NCI-H446 (cell line): ENCODE measurements around the gene AQR.
A peak's percentile ranks its signal among the peaks of the same experiment; 100 is the strongest.
"Not testable (repeated sequence)": the region's sequence is repeated elsewhere in the genome, so short reads cannot be mapped to it uniquely, and the experiment has no call there.

Experiments used
- DNase-seq, 2 experiments: peaks; one replicate each; lab custom pipeline; 2025; lab: John Stamatoyannopoulos, UW

The AQR gene

GRCh38 chr15:34969340-34970097, at the start of gene AQR:
AQR (minus strand) TSS chr15:34969742; CDS start chr15:34969613, 129 bp downstream.
- peak; percentile 84 to 95 for DNase-seq

GRCh38 chr15:35014241-35014640, 44.7 kb upstream of the AQR start:
- DNase-seq, result no peak

GRCh38 chr15:35013370-35013769, 43.8 kb upstream of the AQR start:
- DNase-seq, result no peak

- no peak for DNase-seq
These were observed 37.9 kb upstream of the AQR start for GRCh38 chr15:35007397-35007796.

GRCh38 chr15:35005933-35006332, 36.4 kb upstream of the AQR start:
- no peak for DNase-seq

- DNase-seq, result no peak
These were observed 34.4 kb upstream of the AQR start for GRCh38 chr15:35003928-35004327.

- DNase-seq, result no peak
These were observed 31.0 kb upstream of the AQR start for GRCh38 chr15:35000511-35000910.

GRCh38 chr15:34999906-35000305, 30.4 kb upstream of the AQR start:
- no peak for DNase-seq

- DNase-seq, result no peak
These were observed 25.4 kb upstream of the AQR start for GRCh38 chr15:34994925-34995324.

GRCh38 chr15:34993877-34994276, 24.3 kb upstream of the AQR start:
- DNase-seq, result no peak

GRCh38 chr15:34993412-34993811, 23.9 kb upstream of the AQR start:
- no peak for DNase-seq

GRCh38 chr15:34988027-34988902, 18.7 kb upstream of the AQR start, which contains the start of gene ZNF770:
ZNF770 (minus strand) TSS chr15:34988287; CDS start chr15:34983434, 4,853 bp downstream.
- DNase-seq, result peak; percentile 40 to 77

- no peak for DNase-seq
These were observed 18.1 kb upstream of the AQR start for GRCh38 chr15:34987609-34988026.

GRCh38 chr15:34986771-34987480, 17.4 kb upstream of the AQR start:
- no peak for DNase-seq

GRCh38 chr15:34986326-34986725, 16.8 kb upstream of the AQR start:
- no peak for DNase-seq

- DNase-seq, result no peak
These were observed 15.5 kb upstream of the AQR start for GRCh38 chr15:34984889-34985630.

- no peak for DNase-seq
These were observed 7.2 kb upstream of the AQR start for GRCh38 chr15:34976743-34977142.

- DNase-seq, result no peak
These were observed 6.5 kb upstream of the AQR start for GRCh38 chr15:34976073-34976472.

GRCh38 chr15:34973512-34973911, 4.0 kb upstream of the AQR start:
- DNase-seq, result no peak

GRCh38 chr15:34970098-34970643, 629 bp upstream of the AQR start:
- not testable (repeated sequence) for DNase-seq

GRCh38 chr15:34964277-34964676, 5.3 kb downstream of the AQR start:
- DNase-seq, result no peak
